ENCODE results near the gene LCP2. TPM values are rescaled to one million over a fixed set of nuclear protein-coding genes. Genes with fewer than 3 reads are reported as not detected.
A peak's percentile ranks its signal among the peaks of the same experiment; 100 is the strongest.

LCP2 gene
- total and polyA plus RNA-seq, 2 experiments from 2014 or later = not detected

GRCh38 chr5:170289121-170289520 lies 8.5 kb downstream of the LCP2 start:
- Histone ChIP-seq H3K27ac (no peak overlapping the region), H3K36me3 (no peaks in the 10 kb centered on the region), H3K27me3 (no peaks in the 10 kb centered on the region), H3K4me1 (ENCODE audit: low read depth) (no peaks in the 10 kb centered on the region), H3K4me3 (no peak overlapping the region), H3K9me3 (ENCODE audit: low read depth) (no peaks in the 10 kb centered on the region)
- DNase-seq (ENCODE audit: low read depth in 1 of 2, low spot score in 1 of 2) = no peak
- no peak for TF ChIP-seq CTCF (IDR thresholded peaks at IDR 0.05; ENCODE audit: low read depth, low read length)

GRCh38 chr5:170288551-170288950 lies 9.0 kb downstream of the LCP2 start:
- Histone ChIP-seq H3K27me3 (no peaks in the 10 kb centered on the region), H3K4me1 (ENCODE audit: low read depth) (no peaks in the 10 kb centered on the region), H3K9me3 (ENCODE audit: low read depth) (no peaks in the 10 kb centered on the region), H3K27ac (no peak overlapping the region), H3K4me3 (no peak overlapping the region), H3K36me3 (no peaks in the 10 kb centered on the region)
- no peak for DNase-seq (ENCODE audit: low read depth in 1 of 2, low spot score in 1 of 2)
- no peak for TF ChIP-seq CTCF (IDR thresholded peaks at IDR 0.05; ENCODE audit: low read depth, low read length)

GRCh38 chr5:170288151-170288550 lies 9.4 kb downstream of the LCP2 start:
- H3K27me3 ChIP-seq = no peaks in the 10 kb centered on the region
- H3K4me1 ChIP-seq (ENCODE audit: low read depth) = no peaks in the 10 kb centered on the region
- no peaks in the 10 kb centered on the region for H3K36me3 ChIP-seq
- no peak overlapping the region for H3K27ac ChIP-seq
- no peak for TF ChIP-seq CTCF (IDR thresholded peaks at IDR 0.05; ENCODE audit: low read depth, low read length)
- no peaks in the 10 kb centered on the region for H3K9me3 ChIP-seq (ENCODE audit: low read depth)
- DNase-seq (ENCODE audit: low read depth in 1 of 2, low spot score in 1 of 2) = no peak
- no peak overlapping the region for H3K4me3 ChIP-seq

GRCh38 chr5:170287532-170287931 lies 10.0 kb downstream of the LCP2 start:
- DNase-seq (ENCODE audit: low read depth in 1 of 2, low spot score in 1 of 2) = peak in 1 of 2 donors; percentile 51
- no peak for TF ChIP-seq CTCF (IDR thresholded peaks at IDR 0.05; ENCODE audit: low read depth, low read length)
- Histone ChIP-seq H3K36me3 (no peaks in the 10 kb centered on the region), H3K4me3 (no peak overlapping the region), H3K27ac (no peak overlapping the region), H3K9me3 (ENCODE audit: low read depth) (no peaks in the 10 kb centered on the region), H3K4me1 (ENCODE audit: low read depth) (no peaks in the 10 kb centered on the region), H3K27me3 (no peaks in the 10 kb centered on the region)

- Histone ChIP-seq H3K27ac (no peak overlapping the region), H3K27me3 (no peaks in the 10 kb centered on the region), H3K4me1 (ENCODE audit: low read depth) (no peaks in the 10 kb centered on the region), H3K36me3 (no peaks in the 10 kb centered on the region), H3K4me3 (no peak overlapping the region), H3K9me3 (ENCODE audit: low read depth) (no peaks in the 10 kb centered on the region)
- no peak for TF ChIP-seq CTCF (IDR thresholded peaks at IDR 0.05; ENCODE audit: low read depth, low read length)
- no peak for DNase-seq (ENCODE audit: low read depth in 1 of 2, low spot score in 1 of 2)
Observed at GRCh38 chr5:170286386-170286925, 11.1 kb downstream of the LCP2 start.

- H3K9me3 ChIP-seq (ENCODE audit: low read depth) = no peaks in the 10 kb centered on the region
- H3K4me1 ChIP-seq (ENCODE audit: low read depth) = no peaks in the 10 kb centered on the region
- H3K4me3 ChIP-seq = no peak overlapping the region
- no peak overlapping the region for H3K27ac ChIP-seq
- no peaks in the 10 kb centered on the region for H3K27me3 ChIP-seq
- DNase-seq (ENCODE audit: low read depth in 1 of 2, low spot score in 1 of 2) = no peak
- no peaks in the 10 kb centered on the region for H3K36me3 ChIP-seq
- TF ChIP-seq CTCF (IDR thresholded peaks at IDR 0.05; ENCODE audit: low read depth, low read length) = no peak
Observed at GRCh38 chr5:170285181-170285580, 12.4 kb downstream of the LCP2 start.

Measured in cardiac muscle cell (in vitro differentiated cells and primary cell).